ENCODE data around the gene POLR2E.

POLR2E gene

DNA sequence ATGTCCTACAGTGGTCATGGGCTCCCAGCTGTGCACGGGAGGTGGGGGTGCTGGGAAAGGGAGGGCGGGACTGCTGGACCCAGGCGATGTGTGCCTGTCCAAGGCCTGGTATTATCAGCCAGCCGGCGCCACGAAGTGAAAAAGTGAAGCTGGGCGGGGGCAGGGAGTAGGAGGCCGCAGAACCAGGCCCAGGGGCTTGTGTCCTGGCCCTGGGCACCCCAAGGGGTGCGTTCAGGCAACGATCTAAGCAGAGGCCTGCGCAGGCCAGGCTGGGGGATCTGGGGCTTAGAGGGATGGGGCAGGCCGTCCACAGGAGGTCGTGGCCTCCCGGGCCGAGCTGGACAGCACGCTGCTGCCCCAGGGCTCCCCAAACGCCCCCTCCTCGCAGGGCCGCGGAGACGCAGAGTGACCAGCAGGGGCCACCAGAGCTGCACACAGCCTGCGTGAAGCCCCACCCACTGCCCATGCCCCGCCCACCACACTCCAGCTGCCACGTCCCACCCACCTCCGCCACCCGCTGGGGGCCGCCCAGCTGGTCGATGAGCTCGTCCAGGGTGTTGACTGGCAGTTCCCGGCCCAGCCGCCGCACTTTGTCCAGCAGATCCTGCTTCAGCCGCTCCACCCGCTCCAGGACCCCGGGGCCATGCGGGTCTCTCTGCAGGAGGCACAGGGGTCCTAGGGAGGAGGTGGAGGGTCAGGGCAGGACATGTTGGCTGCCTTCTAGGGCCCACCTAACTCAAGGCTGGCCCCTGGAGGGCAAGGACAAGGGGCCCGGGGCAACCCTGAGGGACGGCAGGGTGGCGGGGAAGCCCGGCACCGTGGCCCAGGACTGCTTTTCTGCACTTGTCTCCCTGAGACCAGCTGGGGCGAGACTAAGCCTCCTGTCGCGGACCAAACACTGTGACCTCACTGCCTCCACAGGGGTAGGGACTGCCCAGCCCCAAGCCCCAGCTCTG is 18.1 kb upstream of the POLR2E start:
- peak; percentile 99 for DNase-seq (ENCODE audit: low spot score)
- TF ChIP-seq CTCF (IDR thresholded peaks at IDR 0.05; ENCODE audit: extremely low read depth, missing control alignments): peak; percentile 88

GRCh38 chr19:1112268-1113029 is 17.3 kb upstream of the POLR2E start:
- no peak for TF ChIP-seq CTCF (IDR thresholded peaks at IDR 0.05; ENCODE audit: extremely low read depth, missing control alignments)
- DNase-seq (ENCODE audit: low spot score): no peak

GRCh38 chr19:1111641-1112267 is 16.6 kb upstream of the POLR2E start:
- no peak for TF ChIP-seq CTCF (IDR thresholded peaks at IDR 0.05; ENCODE audit: extremely low read depth, missing control alignments)
- no peak for DNase-seq (ENCODE audit: low spot score)

DNA sequence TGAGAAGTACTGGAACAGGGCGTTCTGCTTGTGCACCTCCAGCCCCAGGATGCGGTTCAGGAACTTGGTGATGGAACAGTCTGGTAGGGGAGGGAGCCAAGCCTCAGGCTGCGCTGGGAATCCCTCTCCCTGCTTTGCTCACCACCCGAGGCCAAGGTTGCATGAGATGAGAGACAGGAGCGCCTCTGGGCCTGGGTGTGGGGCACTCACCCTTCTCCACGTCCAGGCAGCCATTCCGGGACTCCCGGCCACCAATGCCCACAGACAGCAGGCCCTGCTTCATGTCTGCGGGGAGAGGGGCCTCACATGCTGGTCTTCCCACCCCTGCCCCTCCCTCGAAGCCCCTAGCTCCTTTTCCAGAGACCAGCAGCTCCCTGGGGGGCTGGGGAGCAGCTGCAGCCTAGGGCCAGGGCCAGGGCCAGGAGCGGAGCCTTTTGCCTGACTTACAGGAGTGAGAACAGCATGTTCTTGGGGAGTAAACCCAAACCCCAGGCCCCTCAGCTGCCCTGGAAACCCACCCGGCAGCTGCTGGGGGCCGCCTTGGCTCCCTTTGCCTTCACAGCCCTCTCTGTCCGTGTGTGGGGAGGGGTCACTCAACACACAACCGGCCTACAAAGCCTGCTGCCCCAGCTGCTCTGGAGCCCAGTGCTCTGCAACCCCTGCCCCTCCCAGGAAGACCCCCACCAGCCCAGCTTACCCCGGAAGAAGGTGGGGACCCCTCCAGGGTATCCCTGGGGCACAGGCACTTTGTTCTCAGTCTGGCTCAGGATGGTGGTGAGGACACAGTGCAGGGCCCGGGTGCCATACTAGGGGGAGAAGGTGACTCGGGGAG is 15.8 kb upstream of the POLR2E start:
- TF ChIP-seq CTCF (IDR thresholded peaks at IDR 0.05; ENCODE audit: extremely low read depth, missing control alignments): no peak
- DNase-seq (ENCODE audit: low spot score): no peak

DNA sequence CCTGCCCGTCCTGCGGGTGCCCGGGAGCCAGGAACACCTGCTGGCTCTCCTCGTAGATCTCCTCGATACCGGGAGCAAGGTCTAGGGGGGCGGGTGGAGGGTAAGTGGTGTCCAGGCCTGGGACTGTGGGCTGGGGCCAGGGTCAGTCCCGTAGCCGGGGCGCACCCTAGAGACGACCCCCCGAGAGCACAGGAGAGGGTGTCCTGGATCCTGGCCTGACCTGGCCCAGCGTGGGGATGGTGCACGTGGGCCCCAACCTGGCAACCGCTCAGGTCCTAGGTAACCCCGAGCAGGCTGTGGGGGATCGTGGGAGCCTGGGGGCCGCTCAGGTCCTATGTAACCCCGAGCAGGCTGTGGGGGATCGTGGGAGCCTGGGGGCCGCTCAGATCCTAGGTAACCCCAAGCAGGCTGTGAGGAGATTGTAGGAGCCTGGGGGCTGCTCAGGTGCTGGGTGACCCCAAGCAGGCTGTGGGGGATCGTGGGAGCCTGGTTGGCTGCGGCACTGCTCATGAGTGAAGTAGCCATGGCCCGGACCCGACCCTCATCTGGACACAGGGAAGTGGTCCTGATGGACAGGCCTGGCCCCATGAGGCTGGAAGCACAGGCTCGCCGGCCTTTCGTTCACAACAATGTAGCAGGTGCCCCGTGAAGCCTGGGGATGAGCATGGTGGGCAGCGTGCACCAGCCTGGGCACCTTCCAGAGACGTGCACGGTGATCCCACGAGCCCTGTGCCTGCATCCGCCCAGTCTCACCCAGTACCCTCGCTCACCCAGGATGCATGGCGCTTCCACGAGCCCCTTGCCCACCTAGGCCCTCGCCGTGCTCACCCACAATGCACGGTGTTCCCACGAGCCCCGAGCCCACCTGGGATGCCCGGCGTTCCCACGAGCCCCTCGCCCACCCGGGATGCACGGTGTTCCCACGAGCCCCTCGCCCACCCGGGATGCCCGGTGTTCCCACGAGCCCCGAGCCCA is 14.8 kb upstream of the POLR2E start:
- no peak for DNase-seq (ENCODE audit: low spot score)

More for the DNA sequence above, 14.8 kb upstream of the POLR2E start:
- TF ChIP-seq CTCF (IDR thresholded peaks at IDR 0.05; ENCODE audit: extremely low read depth, missing control alignments): no peak

All from GM20000 (cell line).